HCT116 (cell line): ENCODE measurements around the gene DNM1. TPM values are rescaled to one million over a fixed set of nuclear protein-coding genes. Genes with fewer than 3 reads are reported as not detected.

Experiments
- ATAC-seq: fragments of 200-7000 bp; cut with Tn5 transposase; 2 replicates; pipeline ENCODE4 v1.9.1; 2020; ENCODE audit warnings: mild to moderate bottlenecking, moderate library complexity
- BruUV-seq: library from RNA; stranded (reverse); fragments of 400-500 nt; replicated peaks from 2 replicates; lab custom pipeline; 2021; lab: Mats Ljungman, UMichigan
- CTCF ChIA-PET: fragments of 300-600 bp; sonication (Branson Sonifier 250); formaldehyde crosslinking; loops from one replicate; lab custom pipeline; 2021; ENCODE audit warnings: antibody characterized with exemption; lab: Charles Lee
- POLR2A ChIA-PET: fragments of 300-600, 350-600 bp; sonication (Branson Sonifier 250); formaldehyde crosslinking; loops from one replicate; lab custom pipeline; 2021; ENCODE audit warnings: antibody characterized with exemption; lab: Charles Lee
- RAD21 ChIA-PET, 2 experiments: fragments of 300-600 bp; sonication (Branson Sonifier 250); formaldehyde crosslinking; loops; one replicate each; lab custom pipeline; 2023; ENCODE audit warnings: low total read pairs in 2 of 2; ENCODE audit not compliant: uncharacterized antibody in 2 of 2, unreplicated experiment in 2 of 2, low non-redundant PET in 1 of 2; lab: Charles Lee
- DNase-seq: peaks from one replicate; pipeline ENCODE4 v3.0.0-alpha.2; 2010; ENCODE audit warnings: low read depth, low spot score
- H2AFZ ChIP-seq: fragments of 200-600 bp; shearing (Covaris generic), sonication (generic); 2 replicates; pipeline ENCODE4 v1.6.1; 2017; ENCODE audit warnings: low read depth, mixed run types, mixed read lengths, antibody characterized with exemption, low read length; ENCODE audit not compliant: poor library complexity, severe bottlenecking
- H3K27ac ChIP-seq: 2 replicates; pipeline ENCODE4 v1.5.1; 2012; ENCODE audit warnings: low read depth, low read length
- H3K27me3 ChIP-seq: fragments of 200-600 bp; sonication (generic); 2 replicates; pipeline ENCODE4 v1.6.1; 2016; ENCODE audit warnings: mixed run types, low read length, mixed read lengths; ENCODE audit not compliant: insufficient read depth
- H3K36me3 ChIP-seq, 2 experiments: fragments of 200-500 bp in 1 of 2; fragments of 200-600 bp in 1 of 2; sonication (Bioruptor generic) in 1 of 2; sonication (generic) in 1 of 2; 2 replicates each; pipeline versions ENCODE4 v1.5.1 to v1.6.1; 2014 to 2016; ENCODE audit warnings: low read length in 2 of 2, inconsistent platforms in 1 of 2, mixed read lengths in 1 of 2, mixed run types in 1 of 2; ENCODE audit not compliant: insufficient read depth in 2 of 2, control insufficient read depth in 1 of 2
- H3K4me1 ChIP-seq, 2 experiments: fragments of 200-600 bp in 1 of 2; sonication (generic) in 1 of 2; 2 replicates each; pipeline versions ENCODE4 v1.5.1 to v1.6.1; 2012 to 2017; ENCODE audit warnings: low read length in 2 of 2, inconsistent platforms in 1 of 2, mild to moderate bottlenecking in 1 of 2, mixed read lengths in 1 of 2, mixed run types in 1 of 2, moderate library complexity in 1 of 2; ENCODE audit not compliant: insufficient read depth in 2 of 2, control insufficient read depth in 1 of 2
- H3K4me2 ChIP-seq: fragments of 200-600 bp; sonication (generic); 2 replicates; pipeline ENCODE4 v1.6.1; 2017; ENCODE audit warnings: mixed run types, low read length, mixed read lengths
- H3K4me3 ChIP-seq, 2 experiments: fragments of 200-600 bp in 1 of 2; sonication (generic) in 1 of 2; replicated peaks in 1 of 2; 2 replicates each; pipeline ENCODE4 v1.5.1; 2011 to 2016; ENCODE audit warnings: low read length in 2 of 2, control low read depth in 1 of 2, low read depth in 1 of 2, mild to moderate bottlenecking in 1 of 2, mixed read lengths in 1 of 2, mixed run types in 1 of 2
- H3K79me2 ChIP-seq: fragments of 200-600 bp; sonication (generic); 2 replicates; pipeline ENCODE4 v1.6.1; 2017; ENCODE audit warnings: mild to moderate bottlenecking, mixed run types, low read length, moderate library complexity, mixed read lengths; ENCODE audit not compliant: insufficient read depth
- H3K9ac ChIP-seq: fragments of 200-600 bp; sonication (generic); 2 replicates; pipeline ENCODE4 v1.6.1; 2016; ENCODE audit warnings: low read length, mixed read lengths
- H3K9me2 ChIP-seq: fragments of 200-600 bp; sonication (generic), shearing (Covaris generic); 2 replicates; pipeline ENCODE4 v1.6.1; 2017; ENCODE audit warnings: mixed run types, mild to moderate bottlenecking, moderate library complexity; ENCODE audit not compliant: insufficient read depth
- H3K9me3 ChIP-seq, 2 experiments: fragments of 200-500 bp in 1 of 2; fragments of 200-600 bp in 1 of 2; sonication (Bioruptor generic) in 1 of 2; sonication (generic) in 1 of 2; 2 replicates each; pipeline ENCODE4 v1.6.1; 2014 to 2017; ENCODE audit warnings: low read length in 2 of 2, mixed read lengths in 2 of 2, inconsistent platforms in 1 of 2, low read depth in 1 of 2, mild to moderate bottlenecking in 1 of 2, mixed run types in 1 of 2, moderate library complexity in 1 of 2; ENCODE audit not compliant: control insufficient read depth in 1 of 2, insufficient read depth in 1 of 2
- H4K20me1 ChIP-seq: fragments of 200-600 bp; sonication (generic), shearing (Covaris generic); 2 replicates; pipeline ENCODE4 v1.6.1; 2017; ENCODE audit warnings: mixed run types, mild to moderate bottlenecking, moderate library complexity; ENCODE audit not compliant: insufficient read depth
- CEBPB ChIP-seq: IDR thresholded peaks from 2 replicates; pipeline ENCODE4 v1.6.1; 2012; ENCODE audit warnings: low read depth
- ELF1 ChIP-seq: IDR thresholded peaks from 2 replicates; pipeline ENCODE4 v1.6.1; 2012; ENCODE audit warnings: low read depth, borderline replicate concordance
- FOSL1 ChIP-seq: IDR thresholded peaks from 2 replicates; pipeline ENCODE4 v1.6.1; 2012; ENCODE audit warnings: low read depth
- POLR2AphosphoS5 ChIP-seq: IDR thresholded peaks from 2 replicates; pipeline ENCODE4 v1.6.1; 2011; ENCODE audit warnings: mild to moderate bottlenecking, low read depth, low read length, moderate library complexity
- TCF7L2 ChIP-seq: IDR thresholded peaks from 2 replicates; pipeline ENCODE4 v1.7.0; 2011; ENCODE audit warnings: borderline replicate concordance, inconsistent platforms; ENCODE audit not compliant: insufficient read depth, insufficient read length; ENCODE audit errors: extremely low read depth
- ZNF274 ChIP-seq: fragments of 200-500 bp; sonication (Bioruptor generic); IDR thresholded peaks from 2 replicates; pipeline ENCODE4 v1.6.1; 2014; ENCODE audit warnings: mild to moderate bottlenecking, low read depth, low read length, inconsistent platforms
- intact Hi-C: fragments of 100-400 bp; cut with micrococcal nuclease; formaldehyde crosslinking; loops from 2 replicates; pipeline ENCODE4 v1.10.0; 2022
- total RNA-seq: library from RNA; stranded (reverse); gene quantifications from one replicate; pipeline ENCODE4 v1.2.1, GENCODE V29; 2021; ENCODE audit not compliant: unreplicated experiment
- TF ChIP-seq, protein P1 (sequence below), 3 experiments: fragments of 200-600 bp in 1 of 3; sonication (generic) in 1 of 3; IDR thresholded peaks in 2 of 3; conservative IDR thresholded peaks in 1 of 3; 2 replicates each; pipeline ENCODE4 v1.5.1; 2012 to 2017; ENCODE audit warnings: low read depth in 2 of 3, low read length in 2 of 3, antibody characterized with exemption in 1 of 3, borderline replicate concordance in 1 of 3, control low read depth in 1 of 3, mild to moderate bottlenecking in 1 of 3, mixed read lengths in 1 of 3, mixed run types in 1 of 3, moderate library complexity in 1 of 3; ENCODE audit not compliant: insufficient read depth in 1 of 3
- TF ChIP-seq, protein P2 (sequence below): IDR thresholded peaks from 2 replicates; pipeline ENCODE4 v1.6.1; 2012

DNM1 gene
- total RNA-seq, 1 experiment from 2014 or later, result 12.0 TPM

DNA sequence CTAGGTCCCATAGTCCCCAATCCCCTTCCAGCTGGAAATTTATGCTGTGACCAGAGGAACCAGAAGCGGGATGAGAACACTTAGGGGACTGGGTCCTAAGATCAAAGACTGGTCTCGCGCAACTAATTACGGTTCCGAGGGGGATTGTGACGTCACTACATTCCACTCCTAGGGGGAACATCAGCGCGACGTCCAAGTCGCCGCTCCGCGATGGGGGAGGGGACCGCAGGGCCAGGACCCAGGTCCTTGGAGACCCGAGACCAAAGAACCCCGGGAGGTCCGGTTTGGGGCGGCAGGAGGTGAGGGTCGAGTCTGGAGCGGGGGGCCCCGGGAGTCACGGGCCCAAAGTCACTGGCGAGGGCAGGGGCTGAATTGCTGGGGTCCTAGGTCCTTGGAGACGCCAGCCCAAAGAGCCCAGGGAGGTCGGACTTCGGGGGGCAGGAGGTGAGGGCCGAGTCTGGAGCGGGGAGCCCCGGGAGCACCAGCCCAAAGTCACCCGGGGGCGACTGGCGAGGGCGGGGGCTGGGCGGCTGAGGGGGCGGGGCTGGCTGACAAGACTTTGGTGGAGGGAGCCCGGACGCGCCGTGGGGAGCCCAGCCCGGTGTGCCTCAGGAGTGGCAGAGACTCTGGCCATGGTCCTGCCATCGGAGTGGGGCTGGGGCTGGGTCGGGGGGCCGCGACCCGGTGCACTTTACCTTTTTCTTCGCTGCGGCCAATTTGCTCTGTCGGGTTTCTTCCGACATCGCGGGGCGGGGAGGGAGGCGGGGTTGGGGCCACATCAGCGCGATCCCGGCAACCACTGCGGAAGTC, 72.2 kb downstream of the DNM1 start, which contains the start of gene GOLGA2:
GOLGA2 (minus strand) TSS at position 810 of the 810 bp plus-strand sequence; CDS start at position 779, 31 bp downstream.
- Histone ChIP-seq H3K9me3 (no peaks in the 10 kb centered on the region), H2AFZ (no peak within 1 kb of the TSS)
- ChIA-PET RAD21 (interaction anchor here in 1 of 2 experiments (0.9 kb wide), 1 partner anchor 20 kb away, joined by 3 read pairs; no protein-coding TSS in a partner anchor), CTCF (interaction anchor here (0.9 to 1.0 kb wide), 2 partner anchors 10 to 20 kb away, joined by 3 read pairs; no protein-coding TSS in a partner anchor), POLR2A (interaction anchor here (0.5 to 1.1 kb wide), 5 partner anchors 9 to 96 kb away, joined by 3 to 4 read pairs (median 3); partner anchors contain the start of gene URM1)
- TF ChIP-seq ELF1, result no peak
- TF ChIP-seq CEBPB, result no peak
- TF ChIP-seq TCF7L2, result peak; percentile 69
- TF ChIP-seq FOSL1, result no peak
- peak; percentile 58; the same call in 1 of the 2 replicates for TF ChIP-seq POLR2AphosphoS5
- no peak for TF ChIP-seq ZNF274
- TF ChIP-seq, protein P1, sequence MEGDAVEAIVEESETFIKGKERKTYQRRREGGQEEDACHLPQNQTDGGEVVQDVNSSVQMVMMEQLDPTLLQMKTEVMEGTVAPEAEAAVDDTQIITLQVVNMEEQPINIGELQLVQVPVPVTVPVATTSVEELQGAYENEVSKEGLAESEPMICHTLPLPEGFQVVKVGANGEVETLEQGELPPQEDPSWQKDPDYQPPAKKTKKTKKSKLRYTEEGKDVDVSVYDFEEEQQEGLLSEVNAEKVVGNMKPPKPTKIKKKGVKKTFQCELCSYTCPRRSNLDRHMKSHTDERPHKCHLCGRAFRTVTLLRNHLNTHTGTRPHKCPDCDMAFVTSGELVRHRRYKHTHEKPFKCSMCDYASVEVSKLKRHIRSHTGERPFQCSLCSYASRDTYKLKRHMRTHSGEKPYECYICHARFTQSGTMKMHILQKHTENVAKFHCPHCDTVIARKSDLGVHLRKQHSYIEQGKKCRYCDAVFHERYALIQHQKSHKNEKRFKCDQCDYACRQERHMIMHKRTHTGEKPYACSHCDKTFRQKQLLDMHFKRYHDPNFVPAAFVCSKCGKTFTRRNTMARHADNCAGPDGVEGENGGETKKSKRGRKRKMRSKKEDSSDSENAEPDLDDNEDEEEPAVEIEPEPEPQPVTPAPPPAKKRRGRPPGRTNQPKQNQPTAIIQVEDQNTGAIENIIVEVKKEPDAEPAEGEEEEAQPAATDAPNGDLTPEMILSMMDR (IDR thresholded peaks at IDR 0.05 in 2 of 3, conservative IDR thresholded peaks at IDR 0.05 in 1 of 3; ENCODE audit: borderline replicate concordance in 1 of 3, insufficient read depth in 1 of 3, low read depth in 2 of 3, low read length in 2 of 3), result no peak
- TF ChIP-seq, protein P2, sequence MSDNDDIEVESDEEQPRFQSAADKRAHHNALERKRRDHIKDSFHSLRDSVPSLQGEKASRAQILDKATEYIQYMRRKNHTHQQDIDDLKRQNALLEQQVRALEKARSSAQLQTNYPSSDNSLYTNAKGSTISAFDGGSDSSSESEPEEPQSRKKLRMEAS, result no peak
- TF ChIP-seq, all 23 proteins: peak for 2
- DNase-seq, result peak; percentile 24
- no peaks in the 10 kb centered on the region for H4K20me1 ChIP-seq
- H3K9ac ChIP-seq, result peak within 1 kb of the TSS; percentile 98
- H3K36me3 ChIP-seq, result peaks cover 7 to 8% of the 10 kb centered on the region in 2 experiments; a peak in 2 of 4 replicates
- no peaks in the 10 kb centered on the region for H3K9me2 ChIP-seq
- peak within 1 kb of the TSS; percentile 92 for H3K27ac ChIP-seq
- H3K79me2 ChIP-seq, result peaks cover 23% of the 10 kb centered on the region
- H3K27me3 ChIP-seq, result no peaks in the 10 kb centered on the region
- H3K4me2 ChIP-seq, result peak within 1 kb of the TSS; percentile 99
- intact Hi-C loops, result no loop called here
- peaks cover 22 to 38% of the 10 kb centered on the region in 2 experiments for H3K4me1 ChIP-seq
- BruUV-seq, result no TSS peak
- ATAC-seq, result peak; percentile 67
- peak within 1 kb of the TSS; percentile 93 to 99 for H3K4me3 ChIP-seq
